Calu3 (cell line): ENCODE results near the gene MAGOH. TPM values are rescaled to one million over a fixed set of nuclear protein-coding genes. Genes with fewer than 3 reads are reported as not detected.

Source experiments
- BruUV-seq: library from RNA; stranded (reverse); fragments of 400-500 nt; replicated peaks from 2 replicates; lab custom pipeline; 2021; lab: Mats Ljungman, UMichigan
- CTCF ChIA-PET: fragments of 300-600 bp; sonication (Branson Sonifier 250); formaldehyde crosslinking; loops from one replicate; lab custom pipeline; 2022; ENCODE audit warnings: antibody characterized with exemption; lab: Charles Lee
- DNase-seq: peaks from one replicate; pipeline ENCODE4 v3.0.0; 2022
- H3K27ac Mint-ChIP-seq: one replicate; pipeline ENCODE4 v1.8.0; 2022; ENCODE audit warnings: mixed read lengths; ENCODE audit not compliant: unreplicated experiment
- H3K27me3 Mint-ChIP-seq: one replicate; pipeline ENCODE4 v1.8.0; 2022; ENCODE audit warnings: mixed read lengths; ENCODE audit not compliant: unreplicated experiment
- H3K36me3 Mint-ChIP-seq: one replicate; pipeline ENCODE4 v1.8.0; 2022; ENCODE audit warnings: mild to moderate bottlenecking, moderate library complexity, mixed read lengths; ENCODE audit not compliant: insufficient read depth, unreplicated experiment
- H3K4me1 Mint-ChIP-seq: one replicate; pipeline ENCODE4 v1.8.0; 2022; ENCODE audit warnings: mild to moderate bottlenecking, low read depth, mixed read lengths; ENCODE audit not compliant: unreplicated experiment
- H3K4me3 Mint-ChIP-seq: one replicate; pipeline ENCODE4 v1.8.0; 2022; ENCODE audit warnings: mild to moderate bottlenecking, low read depth, moderate library complexity, mixed read lengths; ENCODE audit not compliant: unreplicated experiment
- H3K9me3 Mint-ChIP-seq: one replicate; pipeline ENCODE4 v1.8.0; 2022; ENCODE audit warnings: low read depth, mixed read lengths; ENCODE audit not compliant: unreplicated experiment
- intact Hi-C: fragments of 100-400 bp; cut with micrococcal nuclease; formaldehyde crosslinking; loops from one replicate; pipeline ENCODE4 v1.10.0; 2022; ENCODE audit not compliant: unreplicated experiment
- total RNA-seq: library from RNA; stranded (reverse); gene quantifications from 2 replicates; pipeline ENCODE4 v1.2.3, GENCODE V29; 2022
- TF ChIP-seq, protein P1 (sequence below): fragments of 200-600 bp; IDR thresholded peaks from one replicate; pipeline ENCODE4 v1.8.0; 2022; ENCODE audit warnings: antibody characterized with exemption; ENCODE audit not compliant: unreplicated experiment

Gene MAGOH
- total RNA-seq, 1 experiment from 2014 or later: 70.2 TPM

DNA sequence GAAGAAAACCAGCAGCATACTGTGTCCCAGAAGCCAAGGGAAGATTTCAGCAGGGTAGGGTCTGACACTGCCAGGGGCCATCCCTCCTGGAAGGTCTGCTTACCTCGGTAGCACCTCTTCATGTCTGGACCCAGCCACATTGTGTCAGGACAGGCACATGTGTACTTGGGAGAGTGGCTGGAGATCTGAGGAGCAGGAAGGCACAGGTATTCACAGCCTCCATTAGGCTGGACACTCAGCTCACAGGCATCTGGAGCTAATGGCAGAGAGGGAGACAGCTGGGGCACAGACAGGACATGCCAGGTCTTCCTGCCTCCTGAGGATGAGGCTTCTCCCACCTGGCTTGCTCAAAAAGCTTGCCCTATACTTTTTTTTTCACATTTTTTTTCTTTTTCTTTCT lies 19.9 kb upstream of the MAGOH start:
- BruUV-seq: no TSS peak
- Mint-ChIP-seq H3K4me3 (no peak overlapping the region), H3K9me3 (no peaks in the 10 kb centered on the region), H3K27me3 (no peaks in the 10 kb centered on the region), H3K27ac (no peak overlapping the region), H3K36me3 (peaks cover 28% of the 10 kb centered on the region), H3K4me1 (no peaks in the 10 kb centered on the region)
- no peak for DNase-seq
- intact Hi-C loops: no loop called here
- CTCF ChIA-PET: no interaction called here
- TF ChIP-seq, protein P1, sequence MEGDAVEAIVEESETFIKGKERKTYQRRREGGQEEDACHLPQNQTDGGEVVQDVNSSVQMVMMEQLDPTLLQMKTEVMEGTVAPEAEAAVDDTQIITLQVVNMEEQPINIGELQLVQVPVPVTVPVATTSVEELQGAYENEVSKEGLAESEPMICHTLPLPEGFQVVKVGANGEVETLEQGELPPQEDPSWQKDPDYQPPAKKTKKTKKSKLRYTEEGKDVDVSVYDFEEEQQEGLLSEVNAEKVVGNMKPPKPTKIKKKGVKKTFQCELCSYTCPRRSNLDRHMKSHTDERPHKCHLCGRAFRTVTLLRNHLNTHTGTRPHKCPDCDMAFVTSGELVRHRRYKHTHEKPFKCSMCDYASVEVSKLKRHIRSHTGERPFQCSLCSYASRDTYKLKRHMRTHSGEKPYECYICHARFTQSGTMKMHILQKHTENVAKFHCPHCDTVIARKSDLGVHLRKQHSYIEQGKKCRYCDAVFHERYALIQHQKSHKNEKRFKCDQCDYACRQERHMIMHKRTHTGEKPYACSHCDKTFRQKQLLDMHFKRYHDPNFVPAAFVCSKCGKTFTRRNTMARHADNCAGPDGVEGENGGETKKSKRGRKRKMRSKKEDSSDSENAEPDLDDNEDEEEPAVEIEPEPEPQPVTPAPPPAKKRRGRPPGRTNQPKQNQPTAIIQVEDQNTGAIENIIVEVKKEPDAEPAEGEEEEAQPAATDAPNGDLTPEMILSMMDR: no peak

DNA sequence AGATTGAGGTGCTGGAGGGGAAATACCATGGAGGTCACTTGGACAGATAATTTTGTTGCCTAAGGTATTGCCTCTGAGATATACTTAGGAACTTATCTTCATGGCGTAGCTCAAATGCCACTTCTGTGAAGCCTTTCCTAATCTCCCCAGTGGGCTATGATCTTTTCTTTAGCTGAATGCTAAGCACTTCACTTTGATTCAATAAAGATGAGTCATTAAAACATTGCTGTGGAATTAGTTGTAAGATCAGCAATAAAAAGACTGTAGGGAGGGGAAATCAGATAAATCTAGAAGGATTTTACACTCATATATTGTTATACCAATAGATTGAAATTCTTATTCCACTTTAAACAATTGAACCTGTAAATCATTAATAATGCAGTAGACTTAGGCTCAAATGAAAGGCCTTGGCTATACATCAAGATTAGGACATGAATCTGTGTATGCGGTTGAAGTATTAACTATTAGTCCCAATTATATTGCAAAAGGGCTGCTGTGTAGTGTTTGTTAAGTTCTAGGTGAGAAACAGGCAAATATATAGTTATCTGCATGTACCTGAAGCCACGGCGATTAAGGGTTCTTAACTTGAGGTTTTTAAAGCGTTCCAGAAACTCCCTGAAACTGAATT lies 19.2 kb upstream of the MAGOH start:
- intact Hi-C loops: no loop called here
- no peak overlapping the region for H3K27ac Mint-ChIP-seq
- H3K4me3 Mint-ChIP-seq: no peak overlapping the region
- no TSS peak for BruUV-seq
- CTCF ChIA-PET: no interaction called here
- TF ChIP-seq, protein P1: no peak
- H3K36me3 Mint-ChIP-seq: peaks cover 22% of the 10 kb centered on the region
- DNase-seq: no peak
- H3K27me3 Mint-ChIP-seq: no peaks in the 10 kb centered on the region
- no peaks in the 10 kb centered on the region for H3K4me1 Mint-ChIP-seq
- H3K9me3 Mint-ChIP-seq: no peaks in the 10 kb centered on the region

DNA sequence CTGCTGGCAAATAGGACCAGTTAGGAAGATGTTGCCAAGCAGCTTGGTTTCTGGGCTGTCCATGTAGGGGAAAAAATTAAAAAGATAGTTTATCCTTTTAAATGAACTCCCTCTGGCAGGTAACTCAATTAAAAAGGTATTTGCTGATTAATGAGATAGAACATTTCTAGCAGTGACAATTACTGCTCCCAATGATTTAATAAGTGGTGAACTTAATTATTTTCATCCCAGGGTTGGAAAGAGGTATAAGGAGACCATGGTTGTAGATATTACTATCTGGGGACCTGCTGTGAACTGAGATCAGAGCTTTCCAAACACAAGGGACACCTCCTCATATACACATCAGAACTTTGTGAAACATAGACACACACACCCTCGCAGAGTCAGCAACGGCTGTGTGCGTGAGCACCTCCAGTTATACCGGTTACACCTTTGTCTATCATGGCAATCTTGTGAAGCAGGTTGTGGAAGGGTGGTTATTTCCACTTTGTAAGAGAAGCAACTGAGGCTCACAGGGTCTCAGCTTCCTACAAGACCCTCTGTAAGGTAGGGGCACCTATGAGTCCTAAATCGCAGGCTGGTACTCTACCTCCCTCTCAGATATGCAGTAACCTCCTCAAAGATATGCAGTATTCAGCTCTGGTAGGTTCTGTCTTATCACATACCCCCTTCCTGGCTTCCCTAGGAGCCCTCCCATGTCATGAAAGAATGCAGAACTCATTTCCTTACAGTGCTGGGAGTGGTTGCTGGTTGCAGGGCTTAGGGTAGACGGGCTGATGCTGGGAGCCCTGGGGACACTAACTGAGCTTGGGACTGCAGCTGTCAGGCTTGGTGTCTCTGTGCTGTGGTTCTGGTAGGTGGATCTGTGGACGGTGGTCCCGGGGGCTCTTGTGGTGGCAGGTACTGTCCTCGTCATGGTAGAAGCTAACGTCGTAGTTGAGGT lies 18.5 kb upstream of the MAGOH start:
- no peak for DNase-seq
- Mint-ChIP-seq H3K27me3 (no peaks in the 10 kb centered on the region), H3K36me3 (peaks cover 29% of the 10 kb centered on the region), H3K4me3 (no peak overlapping the region), H3K9me3 (no peaks in the 10 kb centered on the region), H3K27ac (no peak overlapping the region), H3K4me1 (no peaks in the 10 kb centered on the region)
- intact Hi-C loops: no loop called here
- CTCF ChIA-PET: no interaction called here
- TF ChIP-seq, protein P1: no peak
- BruUV-seq: no TSS peak

DNA sequence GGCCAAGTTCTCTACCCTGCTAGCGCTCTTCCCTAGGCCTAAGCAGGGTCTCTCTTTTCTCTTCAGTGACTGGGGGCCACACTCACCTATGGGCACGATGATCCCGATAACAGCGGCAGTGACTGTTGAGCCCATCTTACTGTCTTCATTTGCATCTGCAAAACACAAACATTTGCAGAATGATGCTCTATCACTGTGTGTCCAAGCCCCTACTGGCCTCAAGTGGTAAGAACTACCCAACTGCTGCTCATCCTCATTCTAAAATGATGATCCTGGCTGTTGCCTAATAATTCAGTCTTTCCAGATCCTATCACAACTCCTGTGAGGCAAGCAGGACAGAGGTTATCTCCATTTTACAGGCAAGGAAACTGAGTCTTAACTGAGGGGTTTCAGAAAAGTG lies 16.7 kb upstream of the MAGOH start:
- Mint-ChIP-seq H3K9me3 (no peaks in the 10 kb centered on the region), H3K36me3 (peaks cover 34% of the 10 kb centered on the region), H3K27me3 (no peaks in the 10 kb centered on the region), H3K4me1 (no peaks in the 10 kb centered on the region), H3K4me3 (no peak overlapping the region), H3K27ac (no peak overlapping the region)
- no TSS peak for BruUV-seq
- no peak for DNase-seq
- intact Hi-C loops: no loop called here
- CTCF ChIA-PET: interaction anchor here (1.1 kb wide), 1 partner anchor 46 kb away, joined by 3 read pairs; no protein-coding TSS in a partner anchor
- TF ChIP-seq, protein P1: no peak
